CD4-positive, alpha-beta T cell treated with Interferon gamma for 1 hour (primary cell): ENCODE results near the gene DNAJB1.

Experiments used
- DNase-seq: peaks from one replicate; pipeline ENCODE4 v3.0.0-alpha.2; 2020

Gene DNAJB1

DNA sequence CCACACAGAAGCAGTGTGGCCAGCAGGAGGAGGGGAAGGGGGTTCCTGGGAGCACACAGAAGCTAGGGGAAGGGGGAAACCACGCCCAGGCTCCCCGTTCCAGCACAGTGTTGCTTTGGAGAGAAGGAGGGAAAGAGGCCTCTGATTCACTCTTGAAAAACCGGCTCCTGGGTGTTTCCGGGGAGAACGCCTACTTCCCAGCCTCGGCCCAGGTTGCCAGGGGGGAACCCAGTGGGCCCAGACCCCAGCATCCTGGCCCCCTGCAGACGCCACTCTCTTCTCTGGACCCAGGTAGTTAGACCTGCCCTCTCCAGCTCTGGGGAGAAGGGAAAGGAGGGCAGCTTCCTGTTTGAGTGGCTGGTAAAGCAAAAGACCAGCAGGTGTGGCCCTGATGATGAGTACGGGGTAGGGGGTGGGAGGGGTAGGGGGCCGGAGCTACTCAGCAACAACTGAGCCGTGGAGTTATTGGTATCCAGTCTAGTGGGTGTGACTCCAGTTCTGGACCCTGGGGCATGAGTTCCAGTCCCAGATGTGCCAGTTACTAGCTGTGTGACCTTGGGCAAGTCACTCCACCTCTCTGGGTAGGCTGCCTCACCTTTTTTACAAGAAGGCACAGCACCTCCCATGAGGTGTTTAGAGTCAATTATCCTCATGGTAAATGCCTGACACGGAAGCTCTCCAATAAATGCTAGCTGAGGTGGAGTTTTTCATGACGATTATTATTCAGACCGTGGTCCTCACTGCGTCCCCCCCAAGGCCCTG, 23.1 kb downstream of the DNAJB1 start:
- no peak for DNase-seq

DNA sequence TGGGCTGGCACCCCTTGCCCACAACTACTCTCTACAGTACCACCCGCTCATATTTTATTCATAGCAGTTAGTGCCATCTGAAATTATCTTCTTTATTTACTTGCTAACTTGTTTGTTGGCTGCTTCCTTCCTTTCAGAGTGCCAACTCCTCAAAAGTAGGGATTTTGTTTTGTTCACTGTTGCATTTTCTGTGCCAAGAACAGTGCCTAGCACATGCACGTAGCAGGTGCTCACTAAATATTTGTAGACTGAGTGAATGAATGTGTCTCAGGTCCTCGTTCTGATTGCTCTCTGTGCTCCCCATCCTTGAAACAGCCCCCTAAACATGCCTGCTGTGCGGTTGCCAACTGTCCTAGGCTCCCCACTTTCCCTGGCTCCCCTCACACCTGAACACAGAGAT, 23.8 kb downstream of the DNAJB1 start:
- no peak for DNase-seq

DNA sequence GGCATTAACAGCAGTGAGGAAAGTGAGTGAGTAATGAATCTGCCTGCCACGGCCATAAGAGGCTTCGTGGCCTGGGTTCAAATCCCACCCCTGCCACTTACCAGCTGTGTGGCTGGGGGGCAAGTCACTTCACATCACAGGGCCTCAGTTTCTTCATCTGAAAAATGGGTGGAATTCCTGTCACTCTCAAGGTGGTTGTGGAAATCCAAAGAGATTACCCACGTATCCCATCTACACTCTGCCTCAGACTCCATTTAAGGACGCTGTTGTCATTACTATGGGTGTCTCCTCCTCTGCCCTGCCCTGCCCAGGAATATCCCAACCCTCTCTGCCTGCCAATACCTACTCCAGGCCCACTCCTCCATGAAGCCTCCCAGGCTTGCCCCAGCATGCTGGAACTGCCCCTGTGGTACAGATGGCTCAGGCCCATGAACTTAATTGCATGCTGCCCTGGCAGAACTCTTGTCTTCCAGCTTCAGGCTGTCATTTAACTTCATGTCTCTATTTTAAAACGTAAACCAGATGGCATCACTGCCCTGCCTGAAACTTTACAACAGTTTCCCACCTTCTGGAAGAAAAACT, 25.4 kb downstream of the DNAJB1 start:
- DNase-seq: no peak

- no peak for DNase-seq
Observed at GRCh38 chr19:14487370-14488125, 30.6 kb downstream of the DNAJB1 start.

DNA sequence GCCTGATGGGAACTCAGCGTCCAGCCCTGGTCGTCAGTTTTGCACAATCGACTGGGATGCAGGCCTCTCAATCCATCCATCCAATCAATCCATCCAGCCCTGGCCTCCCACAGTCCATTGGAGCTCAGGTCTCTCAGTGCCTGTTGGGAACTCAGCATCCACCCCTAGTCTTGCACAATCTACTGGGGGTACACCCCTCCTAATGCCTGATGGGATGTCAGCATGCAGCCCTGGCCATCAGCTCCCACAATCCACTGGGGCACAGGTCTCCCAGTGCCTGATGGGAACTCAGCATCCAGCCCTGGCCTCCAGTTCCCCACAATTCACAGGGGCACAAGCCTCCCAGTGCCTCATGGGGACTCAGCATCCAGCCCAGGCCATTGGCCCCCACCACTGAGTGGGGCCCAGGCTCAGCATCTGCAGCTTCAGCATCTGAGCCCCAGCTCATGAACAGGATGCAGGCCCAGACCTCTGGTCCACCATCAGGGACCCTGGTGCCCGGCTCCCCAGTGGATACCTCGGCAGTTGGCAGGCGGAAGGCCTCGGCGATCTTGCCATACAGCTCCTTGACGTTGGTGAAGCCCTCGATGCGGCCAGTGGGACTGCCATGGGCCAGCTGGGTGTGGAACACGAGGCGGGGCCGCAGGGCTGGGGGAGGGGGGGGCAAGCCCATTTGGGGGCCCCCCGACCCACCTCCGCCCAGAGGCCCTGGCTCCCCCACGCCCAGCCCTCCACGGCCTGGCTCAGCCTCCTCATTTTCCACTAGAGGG, 35.8 kb downstream of the DNAJB1 start:
- DNase-seq: no peak

DNA sequence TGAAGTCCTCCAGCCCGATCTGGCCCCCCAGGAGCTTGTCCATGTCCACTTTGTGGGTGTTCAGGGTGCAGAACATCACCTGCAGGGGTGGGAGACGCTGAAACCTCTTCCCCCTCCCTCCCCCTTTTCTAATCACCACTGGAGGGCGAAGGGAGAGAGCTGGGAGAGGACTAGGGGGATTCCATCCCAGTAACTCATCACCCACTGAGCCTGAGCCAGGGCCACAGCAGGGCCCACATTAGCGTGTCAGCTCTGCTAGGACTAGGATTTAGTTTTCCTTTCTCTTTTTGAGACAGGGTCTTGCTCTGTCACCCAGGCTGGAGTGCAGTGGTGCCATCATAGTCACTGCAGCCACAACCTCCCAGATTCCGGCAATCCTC, 37.5 kb downstream of the DNAJB1 start:
- no peak for DNase-seq

GRCh38 chr19:14479975-14480699, 38.1 kb downstream of the DNAJB1 start:
- DNase-seq: peak; percentile 64

GRCh38 chr19:14479309-14479974, 38.8 kb downstream of the DNAJB1 start:
- DNase-seq: no peak

DNA sequence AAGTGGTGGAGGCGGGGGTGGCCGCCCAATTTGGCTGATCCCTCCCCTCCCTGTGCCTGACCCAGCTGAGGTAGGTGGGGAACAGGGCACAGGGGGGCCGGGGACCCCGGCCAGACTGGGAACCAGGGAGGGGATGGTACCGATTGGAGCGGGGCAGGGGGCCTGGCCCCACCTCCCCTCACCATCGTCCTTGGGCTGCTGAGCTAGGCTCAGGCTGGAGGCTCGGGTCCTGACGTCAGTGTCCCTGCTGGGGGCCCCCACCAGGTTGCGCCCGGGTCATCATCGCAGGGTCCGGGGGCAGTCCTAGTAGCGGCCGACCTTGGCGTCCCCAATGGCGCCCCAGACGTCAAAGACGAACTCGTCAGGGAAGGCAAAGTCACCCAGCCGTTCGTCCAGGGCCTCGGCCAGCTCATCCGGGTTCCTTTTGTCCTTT, 40.1 kb downstream of the DNAJB1 start:
- DNase-seq: no peak

DNA sequence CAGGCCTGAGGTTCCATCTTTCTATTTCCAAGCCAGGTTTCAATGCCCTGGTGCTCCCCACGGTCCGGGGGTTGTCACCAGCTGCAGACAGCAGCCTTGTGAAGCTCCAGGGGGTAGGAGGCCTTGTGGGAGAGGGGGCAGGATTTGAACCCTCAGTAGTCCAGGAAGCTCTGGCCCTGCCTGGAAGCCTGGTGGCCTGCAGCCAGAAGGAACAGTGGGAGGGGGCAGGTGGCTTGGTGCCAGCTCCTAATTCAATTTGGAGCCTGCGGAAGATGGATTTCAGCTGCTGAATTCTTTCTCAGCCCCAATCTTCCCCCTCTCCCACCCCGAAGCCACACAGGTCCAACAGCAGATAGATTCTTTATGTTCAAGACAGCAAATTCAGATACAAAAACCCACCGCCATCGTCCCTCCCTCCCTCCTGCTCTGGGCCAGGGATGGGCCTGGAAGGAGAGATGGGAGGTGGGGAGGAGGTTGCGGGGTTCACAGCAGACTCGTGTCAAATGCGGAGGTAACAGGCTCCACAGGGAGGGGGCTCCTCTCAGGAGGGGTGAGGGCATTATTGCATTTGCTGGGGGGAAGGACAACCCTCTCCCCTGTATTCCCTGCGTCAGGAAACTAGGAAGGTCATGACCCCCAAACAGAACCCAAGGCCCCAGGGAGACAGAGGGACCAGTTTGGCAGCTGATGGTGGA, 40.6 kb downstream of the DNAJB1 start:
- DNase-seq: no peak

DNA sequence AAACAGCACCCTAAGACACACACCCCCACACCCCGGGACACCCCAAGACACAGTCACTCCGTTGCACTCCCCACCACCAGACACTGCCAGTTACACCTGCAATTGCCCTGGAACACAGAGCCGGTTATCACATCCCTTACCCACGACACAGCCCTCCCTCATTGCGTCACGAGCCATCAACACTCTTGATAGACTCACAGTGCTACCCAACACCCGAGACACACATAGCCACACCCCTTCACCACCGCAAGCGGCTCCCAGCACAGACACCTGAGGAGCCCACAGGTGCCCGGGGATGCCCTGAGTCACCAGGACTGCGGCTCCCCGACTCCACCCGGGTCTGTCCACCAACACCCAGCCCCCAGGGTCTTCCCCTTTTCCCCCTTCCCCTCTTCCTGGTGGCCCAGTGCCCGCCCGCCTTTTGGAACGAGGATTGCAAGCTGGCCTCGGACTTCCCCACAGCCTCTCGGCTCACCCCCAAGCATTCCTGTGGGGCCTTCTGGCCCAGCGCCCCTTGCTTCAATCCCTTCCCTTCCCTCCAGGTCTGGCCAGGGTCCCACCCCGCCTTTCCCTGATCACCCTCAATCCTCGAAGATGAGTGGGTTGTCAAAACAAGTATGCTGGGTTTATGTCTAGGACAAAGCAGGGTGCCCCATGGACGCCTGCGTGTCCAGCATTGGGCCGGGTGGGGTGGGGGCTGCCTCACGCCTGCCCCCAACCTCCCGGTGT, 41.4 kb downstream of the DNAJB1 start:
- DNase-seq: peak; percentile 70

GRCh38 chr19:14476327-14476672, 41.9 kb downstream of the DNAJB1 start:
- no peak for DNase-seq

DNA sequence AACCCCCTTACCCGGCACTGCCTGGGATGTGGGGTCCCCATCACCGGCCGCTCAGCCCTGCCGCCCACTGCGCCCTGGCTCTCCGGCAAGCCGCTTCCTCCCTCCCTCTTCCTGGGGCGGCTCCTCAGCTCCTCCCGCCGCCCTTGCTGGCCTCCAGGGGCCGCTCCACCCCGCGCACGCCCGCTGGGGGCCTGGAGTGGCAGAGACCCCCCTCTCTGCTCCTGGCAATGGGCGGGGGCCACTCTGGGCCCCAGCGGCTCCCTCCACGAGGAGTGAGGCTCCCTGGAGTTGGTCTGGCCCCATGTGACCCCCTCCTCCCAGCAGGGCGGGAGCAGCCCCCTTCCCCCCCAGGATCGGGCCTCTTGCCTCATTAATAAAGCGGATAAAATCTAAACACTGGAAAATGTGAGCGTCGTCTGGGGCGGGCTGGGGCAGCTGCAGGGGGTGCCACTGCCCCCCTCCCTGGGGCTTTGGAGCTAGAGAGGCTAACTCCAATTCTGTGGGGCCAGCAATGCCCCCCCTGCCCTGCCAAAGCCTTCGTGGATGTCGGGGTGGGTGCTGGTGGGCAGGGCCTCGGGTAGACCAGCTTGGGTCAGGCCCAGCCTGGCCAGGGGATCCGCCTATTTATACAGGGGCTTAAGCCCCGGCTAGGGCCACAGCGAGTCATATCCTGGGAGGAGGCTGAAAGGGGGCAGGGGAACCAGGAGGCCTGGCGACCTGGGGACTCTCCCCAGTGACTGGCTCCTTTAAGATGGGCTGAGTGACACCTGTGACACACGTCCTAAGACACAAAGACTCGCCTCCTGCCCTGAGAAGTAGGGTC, 42.7 kb downstream of the DNAJB1 start, which contains the start of gene PTGER1:
Gene PTGER1 (minus strand): TSS at position 104 of the 823 bp plus-strand sequence. CDS start 1,034 bp downstream, outside the sequence.
- no peak for DNase-seq

GRCh38 chr19:14474827-14475226, 43.4 kb downstream of the DNAJB1 start:
- no peak for DNase-seq

DNA sequence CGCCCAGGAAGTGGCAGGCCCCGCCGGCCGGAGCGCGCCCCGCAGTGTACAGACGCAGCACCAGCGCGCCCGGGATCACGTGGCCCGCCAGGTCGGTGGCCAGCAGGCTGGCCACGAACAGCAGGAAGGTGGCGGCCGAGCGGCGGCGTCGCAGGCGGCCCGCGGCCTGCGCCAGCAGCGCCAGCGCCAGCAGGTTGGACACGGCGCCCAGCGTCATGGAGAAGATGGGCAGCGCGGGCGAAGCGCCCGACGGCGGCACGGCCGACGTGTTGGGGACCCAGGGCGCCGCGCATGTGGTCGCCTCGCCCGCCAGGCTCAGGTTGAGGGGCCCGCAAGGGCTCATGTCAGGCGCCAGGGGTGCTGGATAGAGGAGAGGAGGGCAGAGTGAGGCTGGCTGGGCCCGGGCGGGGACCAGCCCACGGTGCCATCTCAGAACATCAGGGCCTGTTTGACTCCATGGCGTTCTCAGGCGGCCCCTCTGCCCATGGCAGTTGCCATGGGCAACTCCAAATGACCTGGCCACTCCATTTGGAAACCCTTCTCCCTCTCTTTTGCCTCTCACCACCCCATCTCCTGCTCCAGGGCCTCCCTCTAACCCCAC, 44.1 kb downstream of the DNAJB1 start:
- no peak for DNase-seq

- DNase-seq: no peak
Observed at GRCh38 chr19:14473073-14473977, 44.9 kb downstream of the DNAJB1 start.

- DNase-seq: peak; percentile 72
Observed at GRCh38 chr19:14472202-14472938, 45.8 kb downstream of the DNAJB1 start.
